ENCODE measurements around the gene NAGA.
A peak's percentile ranks its signal among the peaks of the same experiment; 100 is the strongest.

NAGA gene

DNA sequence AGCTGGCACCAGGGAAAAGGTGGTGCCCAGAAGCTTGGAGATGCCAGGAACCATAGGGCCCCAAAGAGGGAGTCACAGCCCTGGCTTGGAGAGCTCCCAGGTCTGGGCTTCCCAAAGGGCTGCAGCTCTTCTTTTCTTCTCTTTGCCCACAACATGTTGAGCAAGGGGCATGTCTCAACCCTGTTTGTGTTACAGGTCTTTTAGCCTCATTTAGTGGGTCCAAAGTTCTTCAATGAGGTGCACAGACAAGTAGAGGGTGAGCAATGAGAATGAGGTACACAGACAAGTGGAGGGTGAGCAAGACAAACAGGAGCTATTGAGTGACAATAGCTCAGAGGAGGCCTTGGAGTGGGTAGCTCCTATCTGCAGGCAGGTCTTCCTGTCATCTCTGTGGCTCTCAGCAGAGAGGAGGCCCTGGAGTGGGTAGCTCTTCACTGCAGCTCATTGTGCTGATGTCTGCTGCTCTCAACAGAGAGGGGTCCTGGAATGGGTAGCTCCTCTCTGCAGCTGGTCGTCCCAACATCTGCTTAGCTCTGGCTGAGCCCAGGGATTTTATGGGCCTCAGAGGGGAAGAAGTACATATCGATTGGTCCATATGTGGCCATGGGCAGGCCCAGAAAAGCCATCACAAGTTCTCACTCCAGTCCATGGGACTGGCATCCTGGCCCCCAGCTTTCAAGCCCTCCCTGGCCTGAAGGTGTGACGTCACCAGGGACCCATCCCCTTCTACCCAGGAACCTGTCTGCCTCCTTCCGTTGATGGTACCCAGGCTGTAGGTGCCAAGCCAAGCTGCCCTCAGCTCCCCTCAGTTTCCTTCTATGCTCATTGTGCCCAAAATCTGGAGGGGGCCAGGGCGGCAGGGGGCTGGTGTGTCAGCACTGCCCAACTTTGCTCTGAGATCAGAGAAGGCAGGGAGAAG, 37.1 kb downstream of the NAGA start:
- Histone ChIP-seq H2BK5ac (ENCODE audit: low read depth, low read length, poor library complexity) (no peak overlapping the region), H2AFZ (ENCODE audit: insufficient read depth, low read length, poor library complexity) (no peak overlapping the region), H3K36me3 (ENCODE audit: control insufficient read depth in 1 of 2, insufficient read depth in 2 of 2, low read length in 2 of 2) (no peaks in the 10 kb centered on the region), H3K4me1 (ENCODE audit: control insufficient read depth in 1 of 2, insufficient read depth in 2 of 2, low read length in 2 of 2) (no peaks in the 10 kb centered on the region), H2AK5ac (ENCODE audit: low read length) (no peak overlapping the region), H3K23ac (ENCODE audit: low read length) (no peak overlapping the region), H3K9ac (ENCODE audit: low read length) (no peak overlapping the region), H4K12ac (ENCODE audit: low read depth, low read length) (no peak overlapping the region), H3K4me2 (ENCODE audit: low read length) (no peak overlapping the region), H3K4ac (ENCODE audit: low read depth, low read length) (no peak overlapping the region), H3K79me2 (ENCODE audit: control insufficient read depth, insufficient read depth, low read length, poor library complexity) (no peaks in the 10 kb centered on the region), H2BK120ac (ENCODE audit: insufficient read depth, low read length, poor library complexity) (no peak overlapping the region), H3K79me1 (ENCODE audit: low read length) (no peaks in the 10 kb centered on the region), H3K4me3 (ENCODE audit: low read depth, low read length) (peak overlapping the region; percentile 23), H3K27me3 (ENCODE audit: insufficient read depth, low read length) (no peaks in the 10 kb centered on the region), H4K91ac (ENCODE audit: low read depth, low read length) (no peak overlapping the region), H3K14ac (ENCODE audit: low read length) (no peak overlapping the region), H4K8ac (ENCODE audit: low read depth, low read length) (no peak overlapping the region), H3K9me3 (ENCODE audit: insufficient read depth, low read depth, low read length) (peaks cover 16% of the 10 kb centered on the region), H2BK12ac (ENCODE audit: low read length) (no peak overlapping the region), H3K27ac (ENCODE audit: low read depth, low read length) (no peak overlapping the region), H3K18ac (ENCODE audit: low read length) (no peak overlapping the region)
- no CpG with 5 or more reads among the region's 5 CpGs for WGBS (ENCODE audit: extremely low coverage, insufficient coverage, insufficient read length)
- no peak for DNase-seq

DNA sequence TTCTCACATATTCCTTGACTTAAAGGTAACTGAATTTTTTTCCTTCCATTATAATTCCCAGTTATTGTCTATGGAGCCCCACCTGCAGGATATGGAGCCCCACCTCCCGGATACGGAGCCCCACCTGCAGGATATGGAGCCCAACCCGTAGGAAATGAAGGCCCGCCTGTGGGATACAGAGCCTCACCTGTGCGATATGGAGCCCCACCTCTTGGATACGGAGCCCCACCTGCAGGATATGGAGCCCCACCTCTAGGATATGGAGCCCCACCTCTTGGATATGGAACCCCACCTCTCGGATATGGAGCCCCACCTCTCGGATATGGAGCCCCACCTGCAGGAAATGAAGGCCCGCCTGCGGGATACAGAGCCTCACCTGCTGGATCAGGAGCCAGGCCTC, 43.9 kb downstream of the NAGA start:
- Histone ChIP-seq H2BK5ac (ENCODE audit: low read depth, low read length, poor library complexity) (no peak overlapping the region), H2BK12ac (ENCODE audit: low read length) (no peak overlapping the region), H2AK5ac (ENCODE audit: low read length) (no peak overlapping the region), H3K23ac (ENCODE audit: low read length) (no peak overlapping the region), H4K8ac (ENCODE audit: low read depth, low read length) (no peak overlapping the region), H3K14ac (ENCODE audit: low read length) (no peak overlapping the region), H4K12ac (ENCODE audit: low read depth, low read length) (no peak overlapping the region), H3K27ac (ENCODE audit: low read depth, low read length) (no peak overlapping the region), H3K79me1 (ENCODE audit: low read length) (no peaks in the 10 kb centered on the region), H2BK120ac (ENCODE audit: insufficient read depth, low read length, poor library complexity) (no peak overlapping the region), H2AFZ (ENCODE audit: insufficient read depth, low read length, poor library complexity) (no peak overlapping the region), H3K4me3 (ENCODE audit: low read depth, low read length) (no peak overlapping the region), H4K91ac (ENCODE audit: low read depth, low read length) (no peak overlapping the region), H3K4me2 (ENCODE audit: low read length) (no peak overlapping the region), H3K9ac (ENCODE audit: low read length) (no peak overlapping the region), H3K18ac (ENCODE audit: low read length) (no peak overlapping the region), H3K4ac (ENCODE audit: low read depth, low read length) (no peak overlapping the region), H3K79me2 (ENCODE audit: control insufficient read depth, insufficient read depth, low read length, poor library complexity) (no peaks in the 10 kb centered on the region), H3K36me3 (ENCODE audit: control insufficient read depth in 1 of 2, insufficient read depth in 2 of 2, low read length in 2 of 2) (no peaks in the 10 kb centered on the region), H3K9me3 (ENCODE audit: insufficient read depth, low read depth, low read length) (no peaks in the 10 kb centered on the region), H3K4me1 (ENCODE audit: control insufficient read depth in 1 of 2, insufficient read depth in 2 of 2, low read length in 2 of 2) (no peaks in the 10 kb centered on the region), H3K27me3 (ENCODE audit: insufficient read depth, low read length) (no peaks in the 10 kb centered on the region)
- WGBS (ENCODE audit: extremely low coverage, insufficient coverage, insufficient read length): no CpG with 5 or more reads among the region's 10 CpGs
- no peak for DNase-seq

DNA sequence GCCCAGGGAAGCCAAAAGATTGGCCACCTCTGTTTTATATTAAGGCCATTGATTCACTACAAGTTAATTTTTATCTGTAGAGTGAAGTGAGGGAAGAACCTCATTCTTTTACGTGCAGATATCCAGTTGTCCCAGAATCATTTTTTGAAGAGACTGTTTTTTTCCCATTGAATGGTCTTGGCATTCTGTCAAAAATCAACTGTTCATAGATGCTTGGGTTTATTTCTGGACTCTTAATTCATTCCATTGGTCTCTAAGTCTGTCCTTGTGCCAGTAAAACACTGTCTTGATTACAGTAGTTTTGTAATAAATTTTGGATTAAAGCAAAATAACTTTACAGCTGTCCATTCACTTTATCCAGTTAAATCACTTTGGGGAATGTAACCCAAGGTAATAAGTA, 45.2 kb downstream of the NAGA start:
- H3K9ac ChIP-seq (ENCODE audit: low read length): no peak overlapping the region
- no peak overlapping the region for H2BK12ac ChIP-seq (ENCODE audit: low read length)
- no peak overlapping the region for H4K8ac ChIP-seq (ENCODE audit: low read depth, low read length)
- WGBS (ENCODE audit: extremely low coverage, insufficient coverage, insufficient read length): no CpG with 5 or more reads among the region's 1 CpG
- no peak overlapping the region for H2BK5ac ChIP-seq (ENCODE audit: low read depth, low read length, poor library complexity)
- H3K23ac ChIP-seq (ENCODE audit: low read length): no peak overlapping the region
- H3K4me3 ChIP-seq (ENCODE audit: low read depth, low read length): no peak overlapping the region
- H2AFZ ChIP-seq (ENCODE audit: insufficient read depth, low read length, poor library complexity): no peak overlapping the region
- no peak overlapping the region for H2BK120ac ChIP-seq (ENCODE audit: insufficient read depth, low read length, poor library complexity)
- H2AK5ac ChIP-seq (ENCODE audit: low read length): no peak overlapping the region
- H3K14ac ChIP-seq (ENCODE audit: low read length): no peak overlapping the region
- no peak for DNase-seq
- no peaks in the 10 kb centered on the region for H3K4me1 ChIP-seq (ENCODE audit: control insufficient read depth in 1 of 2, insufficient read depth in 2 of 2, low read length in 2 of 2)
- no peak overlapping the region for H4K12ac ChIP-seq (ENCODE audit: low read depth, low read length)
- H3K4ac ChIP-seq (ENCODE audit: low read depth, low read length): no peak overlapping the region
- H4K91ac ChIP-seq (ENCODE audit: low read depth, low read length): no peak overlapping the region
- no peaks in the 10 kb centered on the region for H3K9me3 ChIP-seq (ENCODE audit: insufficient read depth, low read depth, low read length)
- no peak overlapping the region for H3K27ac ChIP-seq (ENCODE audit: low read depth, low read length)
- no peak overlapping the region for H3K18ac ChIP-seq (ENCODE audit: low read length)
- H3K79me1 ChIP-seq (ENCODE audit: low read length): no peaks in the 10 kb centered on the region
- no peaks in the 10 kb centered on the region for H3K36me3 ChIP-seq (ENCODE audit: control insufficient read depth in 1 of 2, insufficient read depth in 2 of 2, low read length in 2 of 2)
- H3K27me3 ChIP-seq (ENCODE audit: insufficient read depth, low read length): no peaks in the 10 kb centered on the region
- H3K79me2 ChIP-seq (ENCODE audit: control insufficient read depth, insufficient read depth, low read length, poor library complexity): no peaks in the 10 kb centered on the region
- H3K4me2 ChIP-seq (ENCODE audit: low read length): no peak overlapping the region

DNA sequence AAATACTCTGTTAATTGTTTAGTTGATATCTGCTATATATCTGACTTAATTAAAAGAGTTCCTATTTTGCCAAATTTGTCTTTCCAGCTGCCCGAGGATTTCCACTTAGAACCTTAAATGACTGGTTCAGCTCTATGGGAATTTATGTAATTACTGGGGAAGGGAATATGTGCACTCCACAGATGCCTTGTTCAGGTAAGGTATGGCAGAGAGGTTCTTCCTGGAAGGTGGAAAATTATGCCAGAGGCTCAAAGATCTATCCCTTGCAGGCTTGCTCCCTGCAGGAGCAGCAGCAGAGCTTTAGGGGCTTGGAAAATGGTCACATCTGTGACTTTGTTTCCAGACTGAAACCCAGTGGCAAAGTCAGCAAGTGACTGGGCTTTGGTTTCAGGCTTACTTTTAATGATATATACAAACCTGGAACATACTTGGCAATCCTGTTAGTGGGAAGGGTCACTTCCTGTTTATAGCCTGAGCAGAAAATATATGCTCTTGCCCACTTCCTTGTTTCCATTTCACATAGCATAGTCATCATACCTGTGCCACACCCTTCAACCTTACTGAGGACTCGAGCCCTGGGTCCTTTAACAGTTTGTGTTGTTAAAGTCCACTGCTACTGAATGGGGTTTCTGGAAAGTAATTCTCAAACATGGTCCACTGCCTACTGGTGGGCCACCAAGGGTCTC, 48.3 kb downstream of the NAGA start:
- no peak overlapping the region for H3K4me2 ChIP-seq (ENCODE audit: low read length)
- H4K8ac ChIP-seq (ENCODE audit: low read depth, low read length): peak overlapping the region; percentile 60
- H3K79me1 ChIP-seq (ENCODE audit: low read length): no peaks in the 10 kb centered on the region
- no peaks in the 10 kb centered on the region for H3K27me3 ChIP-seq (ENCODE audit: insufficient read depth, low read length)
- H3K18ac ChIP-seq (ENCODE audit: low read length): no peak overlapping the region
- no peak overlapping the region for H3K27ac ChIP-seq (ENCODE audit: low read depth, low read length)
- no peak overlapping the region for H4K12ac ChIP-seq (ENCODE audit: low read depth, low read length)
- H2AFZ ChIP-seq (ENCODE audit: insufficient read depth, low read length, poor library complexity): no peak overlapping the region
- H2BK120ac ChIP-seq (ENCODE audit: insufficient read depth, low read length, poor library complexity): no peak overlapping the region
- no peak overlapping the region for H2BK5ac ChIP-seq (ENCODE audit: low read depth, low read length, poor library complexity)
- no peaks in the 10 kb centered on the region for H3K36me3 ChIP-seq (ENCODE audit: control insufficient read depth in 1 of 2, insufficient read depth in 2 of 2, low read length in 2 of 2)
- WGBS (ENCODE audit: extremely low coverage, insufficient coverage, insufficient read length): no CpG with 5 or more reads among the region's 2 CpGs
- peak; percentile 53 to 72 for DNase-seq
- H3K4ac ChIP-seq (ENCODE audit: low read depth, low read length): no peak overlapping the region
- no peak overlapping the region for H3K4me3 ChIP-seq (ENCODE audit: low read depth, low read length)
- no peak overlapping the region for H3K14ac ChIP-seq (ENCODE audit: low read length)
- H3K9me3 ChIP-seq (ENCODE audit: insufficient read depth, low read depth, low read length): no peaks in the 10 kb centered on the region
- no peak overlapping the region for H4K91ac ChIP-seq (ENCODE audit: low read depth, low read length)
- no peak overlapping the region for H2AK5ac ChIP-seq (ENCODE audit: low read length)
- H3K79me2 ChIP-seq (ENCODE audit: control insufficient read depth, insufficient read depth, low read length, poor library complexity): no peaks in the 10 kb centered on the region
- no peaks in the 10 kb centered on the region for H3K4me1 ChIP-seq (ENCODE audit: control insufficient read depth in 1 of 2, insufficient read depth in 2 of 2, low read length in 2 of 2)
- no peak overlapping the region for H2BK12ac ChIP-seq (ENCODE audit: low read length)
- no peak overlapping the region for H3K9ac ChIP-seq (ENCODE audit: low read length)
- no peak overlapping the region for H3K23ac ChIP-seq (ENCODE audit: low read length)
